ENCODE results near the gene DOCK9. TPM values are rescaled to one million over a fixed set of nuclear protein-coding genes. Genes with fewer than 3 reads are reported as not detected.
A peak's percentile ranks its signal among the peaks of the same experiment; 100 is the strongest.

Gene DOCK9
- total RNA-seq, 2 experiments from 2014 or later = 129 to 132 TPM

GRCh38 chr13:98842070-98842469 is 135.8 kb downstream of the DOCK9 start:
- Mint-ChIP-seq H3K27me3 (no peaks in the 10 kb centered on the region), H3K36me3 (ENCODE audit: low read depth) (peaks cover 28% of the 10 kb centered on the region), H3K27ac (no peak overlapping the region), H3K4me1 (peaks cover 3% of the 10 kb centered on the region), H3K4me3 (no peak overlapping the region), H3K9me3 (no peaks in the 10 kb centered on the region)
- ChIA-PET CTCF (interaction anchor here (0.6 to 1.9 kb wide), 3 partner anchors 14 to 22 kb away, joined by 3 to 4 read pairs (median 4); no protein-coding TSS in a partner anchor), POLR2A (no interaction called here)
- no peak for DNase-seq

DNA sequence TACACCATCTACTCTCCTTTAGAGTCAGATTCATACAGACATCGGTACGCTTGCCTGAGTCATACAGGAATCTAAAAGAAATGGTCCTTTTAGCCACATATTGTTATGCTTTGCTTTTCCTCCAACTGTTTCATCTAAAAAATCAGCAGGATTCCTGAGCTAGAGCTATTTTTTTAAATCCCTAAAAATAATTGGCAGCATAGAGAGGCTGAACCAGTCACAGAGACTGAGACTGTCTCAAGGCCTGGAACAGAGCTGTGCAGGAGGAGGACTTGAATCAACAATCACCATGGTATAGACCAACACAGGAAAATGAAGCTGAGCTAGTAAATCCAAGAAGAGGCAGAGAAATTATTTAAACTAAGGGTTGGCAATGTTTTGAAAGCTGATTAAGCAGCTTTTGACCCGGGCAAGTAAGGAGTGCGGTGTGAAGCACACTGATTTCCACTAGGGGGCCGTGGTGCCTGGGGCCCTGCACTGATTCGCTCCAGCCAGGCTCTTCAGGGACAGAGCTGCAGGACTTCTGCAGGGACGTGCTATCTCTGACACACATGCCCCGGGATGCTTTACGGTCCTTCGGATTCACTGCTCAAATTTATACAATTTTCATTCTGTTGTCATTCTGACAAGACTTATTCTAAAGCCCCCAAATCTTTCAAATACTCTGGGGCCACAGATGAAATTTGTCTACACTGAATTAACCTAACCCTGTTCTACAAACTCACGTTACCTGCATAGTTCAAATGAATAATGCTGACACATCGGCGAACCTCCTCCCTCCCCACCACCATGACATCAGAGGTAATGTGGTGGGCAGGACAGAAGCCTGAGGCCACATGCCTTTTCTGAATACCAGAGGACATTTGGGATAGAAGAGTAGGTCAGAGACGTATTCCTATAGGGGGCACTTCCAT is 137.8 kb downstream of the DOCK9 start:
- POLR2A ChIA-PET = no interaction called here
- no peaks in the 10 kb centered on the region for H3K27me3 Mint-ChIP-seq
- peaks cover 3% of the 10 kb centered on the region for H3K4me1 Mint-ChIP-seq
- H3K36me3 Mint-ChIP-seq (ENCODE audit: low read depth) = peaks cover 23% of the 10 kb centered on the region
- H3K27ac Mint-ChIP-seq = no peak overlapping the region
- no peaks in the 10 kb centered on the region for H3K9me3 Mint-ChIP-seq
- H3K4me3 Mint-ChIP-seq = no peak overlapping the region
- CTCF ChIA-PET = interaction anchor here (0.7 to 1.3 kb wide), 4 partner anchors 9 to 395 kb away, joined by 3 to 6 read pairs (median 3); no protein-coding TSS in a partner anchor
- peak; percentile 50 for DNase-seq

DNA sequence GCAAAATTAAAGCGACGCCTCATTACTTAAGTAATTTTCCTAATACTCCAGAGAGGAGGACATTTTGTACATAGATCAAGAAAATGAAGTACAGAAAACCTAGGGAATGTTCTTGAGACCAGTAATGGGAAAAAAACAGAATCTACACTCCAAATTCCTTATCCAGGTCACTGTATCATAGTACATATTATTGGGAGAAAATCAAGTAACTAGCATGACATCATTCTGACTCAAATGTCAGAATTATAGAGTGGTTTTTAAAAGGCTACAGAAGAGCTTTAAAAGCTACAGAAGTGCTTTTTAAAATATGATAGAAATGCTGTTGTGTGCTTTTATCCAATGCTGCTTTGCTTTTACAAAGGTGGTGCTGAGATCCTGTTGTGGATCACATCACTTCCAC is 139.1 kb downstream of the DOCK9 start:
- Mint-ChIP-seq H3K4me1 (peaks cover 3% of the 10 kb centered on the region), H3K36me3 (ENCODE audit: low read depth) (peaks cover 17% of the 10 kb centered on the region), H3K9me3 (no peaks in the 10 kb centered on the region), H3K27me3 (no peaks in the 10 kb centered on the region), H3K4me3 (no peak overlapping the region), H3K27ac (no peak overlapping the region)
- CTCF ChIA-PET = interaction anchor here (1.2 kb wide), 1 partner anchor 10 kb away, joined by 3 read pairs; no protein-coding TSS in a partner anchor
- DNase-seq = no peak
- POLR2A ChIA-PET = no interaction called here

- ChIA-PET POLR2A (no interaction called here), CTCF (interaction anchor here (1.2 kb wide), 1 partner anchor 9 kb away, joined by 3 read pairs; no protein-coding TSS in a partner anchor)
- Mint-ChIP-seq H3K9me3 (no peaks in the 10 kb centered on the region), H3K27ac (no peak overlapping the region), H3K4me1 (peaks cover 1% of the 10 kb centered on the region), H3K4me3 (no peak overlapping the region), H3K27me3 (no peaks in the 10 kb centered on the region), H3K36me3 (ENCODE audit: low read depth) (peaks cover 16% of the 10 kb centered on the region)
- DNase-seq = no peak
Observed at GRCh38 chr13:98837896-98838295, 140.0 kb downstream of the DOCK9 start.

DNA sequence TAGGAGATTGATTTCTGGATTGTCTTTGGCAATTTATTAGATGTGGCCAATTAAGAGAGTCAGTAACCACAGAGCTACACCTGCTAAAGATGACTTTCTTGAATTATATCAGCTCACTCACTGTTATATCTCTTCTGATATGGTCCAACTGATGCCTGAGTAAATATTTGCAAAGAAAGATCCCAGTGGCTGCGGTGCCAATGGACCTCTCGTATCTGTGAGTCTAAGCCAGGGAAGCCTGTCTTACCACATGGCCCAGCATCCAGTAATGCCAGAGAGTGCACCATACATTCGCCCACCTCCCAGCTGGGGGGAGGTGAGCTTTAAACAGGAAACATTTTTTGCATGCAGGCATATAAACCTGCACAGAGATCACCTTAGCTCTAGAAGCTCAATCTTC is 142.7 kb downstream of the DOCK9 start:
- Mint-ChIP-seq H3K27me3 (no peaks in the 10 kb centered on the region), H3K27ac (no peak overlapping the region), H3K4me1 (no peaks in the 10 kb centered on the region), H3K36me3 (ENCODE audit: low read depth) (peaks cover 30% of the 10 kb centered on the region), H3K9me3 (no peaks in the 10 kb centered on the region), H3K4me3 (no peak overlapping the region)
- DNase-seq = no peak
- ChIA-PET POLR2A (no interaction called here), CTCF (interaction anchor here (1.1 to 2.1 kb wide), 2 partner anchors 22 to 34 kb away, joined by 4 to 5 read pairs; no protein-coding TSS in a partner anchor)

DNA sequence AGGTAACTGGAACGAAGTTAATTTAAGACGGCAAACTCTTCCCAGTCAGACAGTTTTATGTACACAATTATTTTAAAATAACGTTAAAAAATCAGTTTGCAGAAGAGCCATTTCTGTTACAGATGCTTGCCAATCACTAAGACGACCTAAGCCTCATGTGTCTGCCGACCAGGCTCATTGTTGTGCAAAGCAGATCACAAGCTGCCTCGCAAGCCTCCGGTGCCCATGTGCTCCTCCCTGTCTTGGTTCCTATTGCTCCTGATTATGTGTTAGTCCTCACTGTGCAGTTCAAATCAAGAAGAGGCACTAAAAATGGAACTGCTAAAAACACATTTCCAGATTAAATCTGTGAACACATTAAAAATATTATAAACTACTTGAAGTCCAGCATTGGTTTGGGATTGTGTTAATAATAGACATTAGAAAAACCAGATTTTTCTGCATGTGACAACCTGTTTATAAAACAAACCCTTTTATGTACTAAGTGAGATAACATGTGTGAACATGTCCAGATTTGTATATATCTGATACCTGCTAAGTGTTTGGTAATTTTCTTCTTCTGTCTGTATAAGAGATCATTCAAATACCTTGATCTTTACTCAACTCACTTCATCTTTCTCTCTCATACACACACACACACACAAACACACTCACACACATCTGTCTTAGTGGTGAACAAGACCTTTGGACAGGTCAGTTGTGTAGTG is 143.5 kb downstream of the DOCK9 start:
- ChIA-PET CTCF (interaction anchor here (2.1 kb wide), 1 partner anchor 35 kb away, joined by 5 read pairs; no protein-coding TSS in a partner anchor), POLR2A (no interaction called here)
- Mint-ChIP-seq H3K9me3 (no peaks in the 10 kb centered on the region), H3K27ac (no peak overlapping the region), H3K4me1 (no peaks in the 10 kb centered on the region), H3K4me3 (no peak overlapping the region), H3K36me3 (ENCODE audit: low read depth) (peaks cover 36% of the 10 kb centered on the region), H3K27me3 (no peaks in the 10 kb centered on the region)
- DNase-seq = no peak

DNA sequence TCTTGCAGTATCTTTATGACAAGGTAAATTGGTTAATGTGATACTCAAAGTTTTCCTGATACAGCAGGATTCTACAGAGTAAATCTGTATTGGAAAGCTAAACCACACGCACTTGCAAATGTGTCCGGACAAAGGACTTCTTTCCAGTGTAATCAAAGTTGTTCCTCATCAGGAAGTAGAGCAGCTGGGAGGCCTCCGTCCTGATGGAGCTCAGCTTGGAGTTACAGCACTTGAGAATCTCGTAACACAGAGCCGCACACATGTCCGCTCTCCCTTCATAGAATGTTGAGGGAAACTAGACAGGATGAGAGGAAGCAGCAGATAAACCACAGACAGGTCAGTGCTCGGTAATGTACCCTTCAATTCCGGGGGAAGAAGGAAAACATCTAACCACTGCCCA is 146.6 kb downstream of the DOCK9 start:
- Mint-ChIP-seq H3K9me3 (no peaks in the 10 kb centered on the region), H3K27me3 (no peaks in the 10 kb centered on the region), H3K4me1 (peaks cover 6% of the 10 kb centered on the region), H3K36me3 (ENCODE audit: low read depth) (peaks cover 55% of the 10 kb centered on the region), H3K27ac (no peak overlapping the region), H3K4me3 (no peak overlapping the region)
- CTCF ChIA-PET = no interaction called here
- POLR2A ChIA-PET = no interaction called here
- no peak for DNase-seq

DNA sequence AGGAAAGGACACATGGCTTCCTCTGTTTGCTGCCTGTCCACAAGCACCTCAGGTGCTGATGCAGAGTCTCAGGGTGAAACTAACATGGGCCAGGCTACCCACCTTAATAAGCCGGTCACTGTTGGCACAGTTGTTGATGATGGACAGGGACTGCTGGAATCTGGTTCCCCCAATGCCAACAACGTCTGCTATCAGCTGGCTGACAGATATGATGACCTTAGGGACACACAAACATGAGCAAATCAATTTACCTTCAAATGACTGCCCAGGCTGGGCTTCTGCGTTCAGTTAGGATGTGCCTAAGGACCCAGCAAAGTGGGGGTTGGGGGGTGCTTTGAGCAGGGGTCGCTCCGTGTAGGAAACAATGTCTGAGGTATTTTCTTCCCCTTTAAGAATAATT is 148.3 kb downstream of the DOCK9 start:
- Mint-ChIP-seq H3K4me1 (peaks cover 18% of the 10 kb centered on the region), H3K27ac (no peak overlapping the region), H3K27me3 (no peaks in the 10 kb centered on the region), H3K9me3 (no peaks in the 10 kb centered on the region), H3K4me3 (no peak overlapping the region), H3K36me3 (ENCODE audit: low read depth) (peaks cover 64% of the 10 kb centered on the region)
- DNase-seq = no peak
- CTCF ChIA-PET = interaction anchor here (1.3 kb wide), 1 partner anchor 9 kb away, joined by 3 read pairs; no protein-coding TSS in a partner anchor
- POLR2A ChIA-PET = no interaction called here

- Mint-ChIP-seq H3K4me1 (peaks cover 18% of the 10 kb centered on the region), H3K27ac (no peak overlapping the region), H3K27me3 (no peaks in the 10 kb centered on the region), H3K9me3 (no peaks in the 10 kb centered on the region), H3K36me3 (ENCODE audit: low read depth) (peaks cover 69% of the 10 kb centered on the region), H3K4me3 (no peak overlapping the region)
- POLR2A ChIA-PET = no interaction called here
- DNase-seq = no peak
- CTCF ChIA-PET = interaction anchor here (0.7 to 1.4 kb wide), 6 partner anchors 9 to 20 kb away, joined by 3 to 4 read pairs (median 3); no protein-coding TSS in a partner anchor
Observed at GRCh38 chr13:98828614-98829013, 149.2 kb downstream of the DOCK9 start.

DNA sequence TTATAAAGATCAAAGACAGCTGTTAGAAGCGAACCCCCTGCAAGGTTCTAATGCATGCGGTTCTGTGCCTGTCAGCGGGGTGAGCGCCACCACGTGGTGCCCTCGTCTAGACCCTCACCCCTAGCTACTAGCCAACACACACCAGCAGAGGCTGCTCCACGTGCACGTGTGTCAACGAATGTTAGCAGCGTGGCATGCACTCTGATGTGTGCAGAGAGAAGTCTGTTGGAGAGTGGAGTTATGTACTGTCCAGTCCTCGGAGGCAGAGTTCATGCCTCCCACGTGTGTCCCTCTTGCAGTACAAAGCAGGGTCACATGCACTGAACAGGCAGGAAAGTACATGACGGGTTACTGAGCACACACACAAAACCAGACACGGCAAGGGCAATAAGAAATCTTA is 150.4 kb downstream of the DOCK9 start:
- Mint-ChIP-seq H3K4me3 (no peak overlapping the region), H3K4me1 (peaks cover 18% of the 10 kb centered on the region), H3K36me3 (ENCODE audit: low read depth) (peaks cover 70% of the 10 kb centered on the region), H3K27me3 (no peaks in the 10 kb centered on the region), H3K27ac (no peak overlapping the region), H3K9me3 (no peaks in the 10 kb centered on the region)
- DNase-seq = no peak
- CTCF ChIA-PET = interaction anchor here (0.7 to 1.2 kb wide), 3 partner anchors 8 to 15 kb away, joined by 3 to 4 read pairs (median 3); no protein-coding TSS in a partner anchor
- POLR2A ChIA-PET = no interaction called here

DNA sequence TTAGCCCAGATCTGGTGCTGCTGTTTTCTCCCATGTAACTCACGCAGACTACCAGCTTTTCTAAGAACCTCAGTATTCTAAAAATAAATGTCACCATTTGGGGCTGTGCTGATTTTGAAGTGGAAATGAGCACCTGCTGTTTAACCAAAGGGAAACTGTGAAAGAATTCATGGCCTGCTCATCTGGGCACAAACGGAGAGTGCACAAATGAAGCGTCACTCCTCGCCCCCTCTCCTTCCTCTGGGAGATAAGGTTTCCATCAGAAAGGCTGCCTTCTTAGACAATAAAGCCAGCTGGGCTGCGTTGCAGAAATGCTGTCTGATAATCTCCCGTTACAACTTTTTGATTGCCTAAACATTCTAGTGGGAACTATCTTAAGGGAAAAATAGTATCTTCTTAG is 151.7 kb downstream of the DOCK9 start:
- H3K4me1 Mint-ChIP-seq = peaks cover 21% of the 10 kb centered on the region
- CTCF ChIA-PET = interaction anchor here (1.2 kb wide), 1 partner anchor 17 kb away, joined by 4 read pairs; no protein-coding TSS in a partner anchor
- DNase-seq = no peak
- H3K27me3 Mint-ChIP-seq = no peaks in the 10 kb centered on the region
- POLR2A ChIA-PET = interaction anchor here (0.6 kb wide), 1 partner anchor 103 kb away, joined by 3 read pairs; no protein-coding TSS in a partner anchor
- peaks cover 75% of the 10 kb centered on the region for H3K36me3 Mint-ChIP-seq (ENCODE audit: low read depth)
- no peak overlapping the region for H3K27ac Mint-ChIP-seq
- no peak overlapping the region for H3K4me3 Mint-ChIP-seq
- no peaks in the 10 kb centered on the region for H3K9me3 Mint-ChIP-seq

GRCh38 chr13:98825659-98826058 is 152.2 kb downstream of the DOCK9 start:
- Mint-ChIP-seq H3K36me3 (ENCODE audit: low read depth) (peaks cover 76% of the 10 kb centered on the region), H3K27ac (no peak overlapping the region)
- CTCF ChIA-PET = interaction anchor here (1.2 kb wide), 1 partner anchor 17 kb away, joined by 4 read pairs; no protein-coding TSS in a partner anchor

More at GRCh38 chr13:98825659-98826058, 152.2 kb downstream of the DOCK9 start:
- no peaks in the 10 kb centered on the region for H3K27me3 Mint-ChIP-seq
- H3K4me3 Mint-ChIP-seq = no peak overlapping the region
- peaks cover 21% of the 10 kb centered on the region for H3K4me1 Mint-ChIP-seq
- DNase-seq = no peak
- POLR2A ChIA-PET = no interaction called here
- H3K9me3 Mint-ChIP-seq = no peaks in the 10 kb centered on the region
